ENCODE results near the gene GPATCH11.

Gene GPATCH11

DNA sequence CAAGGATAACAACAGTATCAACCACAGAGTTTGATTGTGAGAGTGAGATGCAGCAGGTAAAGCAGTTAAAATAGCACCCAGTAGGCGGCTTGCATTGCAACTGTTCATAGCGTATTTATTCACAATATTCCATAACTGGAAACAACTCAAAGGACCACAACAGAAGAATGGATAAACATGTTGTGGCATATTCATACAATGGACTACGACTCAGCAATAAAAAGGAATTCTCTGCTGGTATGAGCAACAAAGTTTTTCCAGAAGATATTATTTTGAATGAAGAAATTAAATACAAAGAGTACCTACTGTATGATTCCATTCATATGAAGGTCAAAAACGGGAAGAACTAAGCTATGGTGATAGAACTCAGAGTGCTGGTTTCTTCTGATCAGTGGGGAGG is 25.2 kb downstream of the GPATCH11 start:
- DNase-seq (ENCODE audit: low spot score) = no peak

DNA sequence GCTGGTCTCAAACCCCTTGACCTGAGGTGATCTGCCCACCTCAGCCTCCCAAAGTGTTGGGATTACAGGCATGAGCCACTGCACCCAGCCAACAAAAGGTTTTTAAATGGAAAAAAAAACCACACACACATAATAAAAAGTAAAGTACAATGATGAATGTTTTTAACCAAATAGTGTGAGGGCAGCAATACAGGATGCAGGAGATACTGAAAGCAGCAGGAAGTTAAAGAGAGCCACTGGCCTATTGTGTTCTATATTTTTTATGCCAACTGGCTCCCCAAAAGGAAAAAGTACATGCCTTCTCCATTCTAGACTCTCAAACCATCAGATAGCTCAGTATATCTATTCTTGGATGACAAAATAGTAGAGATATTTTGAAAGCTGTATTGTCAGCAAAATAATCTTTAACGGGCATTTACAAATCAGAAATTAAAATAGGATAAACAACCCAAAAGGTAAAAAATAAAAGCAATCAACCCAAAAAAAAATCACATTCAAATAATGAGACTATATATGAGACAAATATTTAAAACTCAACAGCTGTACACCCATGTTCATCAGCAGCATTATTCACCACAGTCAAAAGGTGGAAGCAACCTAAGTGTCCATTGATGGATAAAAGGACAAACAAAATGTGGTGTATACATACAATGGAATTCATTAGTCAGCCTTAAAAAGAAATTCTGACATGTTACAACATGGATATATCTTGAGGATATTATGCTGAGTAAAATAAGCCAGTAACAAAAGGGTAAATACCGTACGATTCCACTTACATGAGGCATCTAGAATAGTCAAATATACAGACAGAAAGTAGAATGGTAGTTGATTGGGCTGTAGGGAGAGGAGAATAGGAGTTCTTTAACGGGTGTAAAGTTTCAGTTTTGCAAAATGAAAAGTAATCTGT is 26.2 kb downstream of the GPATCH11 start:
- no peak for DNase-seq (ENCODE audit: low spot score)

DNA sequence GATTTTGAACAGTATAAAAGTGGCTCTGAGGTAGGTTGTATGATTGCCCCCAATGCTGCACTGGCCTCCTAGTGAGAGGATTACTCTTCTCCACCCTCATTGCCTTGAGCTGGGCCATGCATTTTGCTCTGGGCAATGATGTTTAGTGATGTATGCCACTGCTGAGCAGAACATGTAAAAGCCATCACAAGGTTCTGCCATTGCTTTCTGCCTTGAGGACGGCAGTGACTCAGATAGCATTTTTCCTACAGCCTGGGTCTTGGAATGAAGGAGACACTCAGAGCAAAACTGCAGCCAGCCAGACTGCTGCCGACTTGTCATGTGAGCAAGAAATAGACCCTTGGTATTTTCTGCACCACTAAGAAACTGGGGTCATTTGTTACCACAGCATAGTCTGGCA is 27.6 kb downstream of the GPATCH11 start:
- DNase-seq (ENCODE audit: low spot score) = no peak

DNA sequence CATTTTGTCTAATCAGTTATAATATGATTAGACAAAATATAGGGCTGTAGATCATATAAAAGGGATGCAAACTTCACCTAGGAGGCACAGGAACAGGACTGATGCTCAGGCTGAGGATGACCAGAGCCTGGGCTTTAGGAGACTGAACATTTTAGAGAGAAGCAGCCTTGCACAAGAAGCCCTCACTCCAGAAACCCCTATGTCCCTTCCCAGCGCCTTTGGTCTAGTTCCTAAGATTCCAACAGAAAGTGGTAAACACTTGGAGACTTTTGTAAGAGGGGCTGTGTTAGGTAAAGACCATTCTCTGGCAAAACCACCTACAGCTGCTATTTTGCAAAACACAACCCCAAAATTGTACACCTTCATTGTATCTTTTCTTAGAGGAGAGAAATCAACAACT is 33.2 kb downstream of the GPATCH11 start:
- no peak for DNase-seq (ENCODE audit: low spot score)

DNA sequence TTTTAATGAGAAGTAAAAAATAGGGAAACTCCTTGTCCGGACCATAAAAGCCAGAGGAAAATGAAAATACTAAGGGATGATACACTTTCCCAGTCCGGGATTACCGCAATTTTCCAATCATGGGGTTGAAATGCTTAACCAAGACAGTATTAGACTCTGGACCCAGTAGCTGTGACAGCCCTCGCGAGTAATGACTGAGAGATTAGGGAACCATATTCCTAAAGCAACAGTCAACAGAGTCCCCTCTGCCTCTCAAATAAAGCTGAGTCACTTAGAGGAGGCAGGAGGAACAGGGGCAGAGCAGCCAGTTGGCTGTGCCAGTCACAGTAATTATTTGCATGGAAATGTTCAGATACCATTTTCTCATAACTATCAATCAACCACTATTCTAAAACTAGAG is 34.8 kb downstream of the GPATCH11 start:
- DNase-seq (ENCODE audit: low spot score) = no peak

DNA sequence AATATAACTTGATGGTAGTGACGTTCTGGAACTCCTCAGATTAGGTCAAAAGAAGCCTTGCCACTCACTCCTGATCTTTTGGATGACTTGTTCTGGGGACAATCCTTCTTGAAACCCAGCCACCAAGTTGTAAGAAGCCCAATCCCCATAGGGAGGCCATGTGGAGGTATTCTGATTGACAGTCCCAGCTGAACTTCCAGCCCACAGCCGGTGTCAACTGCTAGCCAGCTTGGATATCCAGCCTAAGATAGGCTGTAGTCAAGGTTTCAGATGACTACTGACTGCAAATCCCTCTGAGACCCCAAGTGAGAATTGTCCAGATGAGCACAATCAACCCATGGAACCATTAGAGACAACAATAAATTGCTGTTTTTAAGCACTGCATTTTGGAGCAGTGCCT is 41.1 kb downstream of the GPATCH11 start:
- no peak for DNase-seq (ENCODE audit: low spot score)

DNA sequence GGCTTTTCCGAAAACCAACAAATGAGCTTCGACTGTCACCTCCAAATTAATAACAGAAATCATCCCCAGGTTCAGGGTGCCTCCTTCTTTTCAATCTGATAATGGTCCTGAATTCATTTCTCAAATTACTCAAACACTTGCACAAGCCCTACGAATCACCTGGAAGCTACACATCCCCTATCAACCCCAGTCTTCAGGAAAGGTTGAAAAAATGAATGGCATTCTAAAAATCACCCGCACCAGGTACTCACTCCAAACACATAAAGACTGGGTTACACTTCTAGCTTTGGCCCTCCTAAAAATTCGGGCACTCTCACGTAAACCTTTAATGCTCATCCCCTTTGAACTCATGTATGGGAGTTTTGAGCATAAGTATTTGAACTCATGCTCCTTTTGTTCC is 48.6 kb downstream of the GPATCH11 start:
- DNase-seq (ENCODE audit: low spot score) = no peak

DNA sequence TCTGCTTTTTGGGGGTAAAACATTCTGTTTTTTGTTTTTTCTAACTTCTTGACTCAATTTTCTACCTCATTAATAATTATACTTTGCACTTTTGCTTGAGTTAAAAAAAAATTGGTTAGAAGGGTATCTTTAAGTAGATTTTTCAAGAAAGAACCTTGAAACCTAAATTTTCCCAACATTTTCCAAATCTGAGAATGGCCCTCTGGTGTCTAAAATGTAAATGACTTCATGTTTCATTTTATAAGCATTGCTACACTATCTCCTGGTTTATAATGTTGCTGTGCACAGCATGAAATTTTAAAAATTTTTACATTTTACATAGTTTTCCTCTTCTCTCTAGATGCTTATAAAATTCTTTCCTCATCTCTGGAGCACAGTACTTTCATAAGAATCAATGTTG is 58.2 kb downstream of the GPATCH11 start:
- DNase-seq (ENCODE audit: low spot score) = no peak

DNA sequence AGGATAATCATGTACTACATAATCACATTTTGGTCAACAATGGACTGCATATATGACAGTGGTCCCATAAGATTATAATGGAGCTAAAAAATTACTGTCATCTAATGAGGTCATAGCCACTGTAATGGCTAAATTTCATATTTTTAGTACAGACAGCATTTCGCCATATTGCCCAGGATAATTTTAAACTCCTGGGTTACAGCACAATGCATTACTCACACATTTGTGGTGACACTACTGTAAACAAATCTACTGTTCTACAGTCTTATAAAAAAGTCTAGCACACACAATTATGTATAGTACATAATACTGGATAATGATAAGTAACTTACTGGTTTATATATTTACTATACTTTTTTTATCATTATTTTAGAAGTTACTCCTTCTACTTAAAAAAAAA is 59.7 kb downstream of the GPATCH11 start:
- DNase-seq (ENCODE audit: low spot score) = no peak

DNA sequence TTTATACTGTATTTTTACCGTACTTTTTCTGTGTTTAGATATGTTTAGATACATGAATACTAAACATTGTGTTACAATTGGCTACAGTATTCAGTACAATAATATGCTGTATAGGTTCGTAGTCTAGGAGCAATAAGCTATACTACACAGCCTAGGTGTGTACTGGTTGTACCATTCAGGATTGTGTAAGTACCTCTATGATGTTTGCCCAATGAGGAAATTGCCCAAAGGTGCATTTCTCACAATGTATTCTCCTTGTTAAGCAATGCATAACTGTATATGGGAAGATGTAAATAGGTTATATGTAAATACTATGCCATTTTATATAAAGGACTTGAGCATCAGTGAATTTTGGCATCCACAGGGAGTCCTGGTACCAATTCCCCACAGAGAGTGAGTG is 61.7 kb downstream of the GPATCH11 start:
- DNase-seq (ENCODE audit: low spot score) = no peak

DNA sequence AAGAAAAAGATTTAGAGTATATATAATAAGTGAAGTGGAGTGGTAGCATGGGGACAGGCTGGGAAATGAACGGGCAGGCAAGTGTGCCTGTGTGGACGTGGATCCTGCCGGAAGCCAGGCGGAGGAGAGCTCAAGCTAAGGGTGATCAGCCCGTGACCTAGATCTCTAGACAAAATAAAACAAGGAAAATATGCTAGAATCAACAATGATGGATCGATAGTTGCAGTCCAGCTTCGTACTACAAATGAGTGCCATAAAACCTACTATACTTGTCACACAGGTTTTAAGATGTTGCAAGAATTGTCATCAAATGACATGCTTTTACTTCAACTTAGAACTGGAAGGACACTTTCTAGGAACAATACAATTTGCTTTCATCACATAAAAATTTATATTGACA is 64.0 kb downstream of the GPATCH11 start:
- DNase-seq (ENCODE audit: low spot score) = no peak

Data from LoVo (cell line).